ENCODE results near the gene DEFB108B. TPM values are rescaled to one million over a fixed set of nuclear protein-coding genes. Genes with fewer than 3 reads are reported as not detected.
"Not testable (repeated sequence)": the region's sequence is repeated elsewhere in the genome, so short reads cannot be mapped to it uniquely, and the experiment has no call there.

The DEFB108B gene, protein sequence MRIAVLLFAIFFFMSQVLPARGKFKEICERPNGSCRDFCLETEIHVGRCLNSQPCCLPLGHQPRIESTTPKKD
- not detected in 2 replicates for total RNA-seq

DNA sequence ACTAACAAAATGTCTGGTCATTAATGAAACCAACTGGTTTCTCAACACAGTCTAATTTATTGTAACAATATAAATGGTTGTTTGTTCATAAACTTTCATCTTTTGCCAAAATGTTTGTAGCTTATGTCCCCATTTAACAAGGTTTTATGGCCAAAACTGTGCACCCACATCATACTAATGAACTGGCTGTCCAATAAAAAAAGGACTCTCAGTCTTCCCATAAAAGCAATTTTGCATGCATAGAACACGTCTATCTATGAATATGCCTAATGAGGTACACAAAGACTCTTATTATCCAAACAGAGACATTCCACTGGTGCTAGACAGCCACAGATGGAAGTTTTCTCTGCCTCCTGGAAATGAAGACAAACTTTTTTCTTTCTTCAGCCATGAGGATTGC is at the start of gene DEFB108B:
DEFB108B (plus strand) TSS at position 390 of the 400 bp plus-strand sequence; CDS start at position 390, 0 bp downstream.
- H3K27me3 ChIP-seq (ENCODE audit: control insufficient read depth, insufficient read depth, low read length); H3K4me3 ChIP-seq (ENCODE audit: low read depth, low read length); H3K36me3 ChIP-seq (ENCODE audit: control insufficient read depth, insufficient read depth, low read length); FAIRE-seq; DNase-seq (ENCODE audit: low read depth): not testable (repeated sequence)

DNA sequence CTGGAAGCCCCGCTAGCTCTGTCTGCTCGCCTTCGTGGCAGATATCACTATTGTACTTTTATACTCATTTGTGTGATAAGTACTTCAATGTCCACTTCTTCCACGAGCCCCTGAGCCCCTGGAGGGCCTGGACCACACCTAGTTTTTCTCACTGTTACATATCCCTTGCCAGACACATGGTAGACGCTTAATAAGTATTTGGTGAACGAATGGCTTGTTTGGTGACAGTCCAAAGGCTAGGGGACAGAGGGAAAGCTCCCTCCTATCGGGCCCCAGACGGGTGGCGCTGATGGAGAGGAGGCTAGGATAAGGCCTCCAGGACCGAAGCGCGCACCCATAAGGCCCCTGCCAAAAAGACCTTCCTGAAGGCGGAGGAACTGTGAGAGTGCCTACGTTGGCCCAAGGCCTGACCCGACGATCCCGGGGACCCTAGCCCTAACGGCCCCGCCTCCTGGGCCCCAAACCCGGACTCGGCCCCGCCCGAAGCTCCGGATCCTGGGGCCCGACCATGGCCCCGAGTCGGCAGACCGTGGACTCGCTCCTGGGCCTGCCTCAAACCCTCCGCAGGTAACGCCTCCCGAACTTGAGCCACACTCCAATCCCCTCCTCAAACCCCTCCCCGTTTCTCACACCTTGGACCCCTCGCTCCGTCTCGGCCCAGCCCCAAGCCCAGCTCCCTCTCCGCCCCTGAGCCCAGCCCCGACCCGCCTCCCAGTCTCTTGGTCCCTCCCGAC is 46.7 kb upstream of the DEFB108B start:
- not testable (repeated sequence) for H3K27me3 ChIP-seq (ENCODE audit: control insufficient read depth, insufficient read depth, low read length); FAIRE-seq; H3K36me3 ChIP-seq (ENCODE audit: control insufficient read depth, insufficient read depth, low read length)
- DNase-seq (ENCODE audit: low read depth): peak; percentile 53
- peak overlapping the region; percentile 54 for H3K4me3 ChIP-seq (ENCODE audit: low read depth, low read length)

DNA sequence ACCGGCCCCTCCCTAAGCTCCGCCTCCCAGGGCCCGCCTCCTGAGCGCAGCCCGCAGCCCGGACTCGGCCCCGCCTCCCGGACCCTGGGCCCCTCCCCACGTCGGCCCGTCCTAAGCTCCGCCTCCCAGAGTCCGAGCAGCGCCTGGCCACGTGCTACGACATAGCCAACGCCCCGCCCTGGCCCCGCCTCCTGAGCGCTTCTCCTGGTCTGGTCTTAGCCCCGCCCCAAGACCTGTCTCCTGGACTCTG is 46.2 kb upstream of the DEFB108B start:
- not testable (repeated sequence) for H3K36me3 ChIP-seq (ENCODE audit: control insufficient read depth, insufficient read depth, low read length); H3K27me3 ChIP-seq (ENCODE audit: control insufficient read depth, insufficient read depth, low read length); DNase-seq (ENCODE audit: low read depth); FAIRE-seq
- peak overlapping the region; percentile 73 for H3K4me3 ChIP-seq (ENCODE audit: low read depth, low read length)

DNA sequence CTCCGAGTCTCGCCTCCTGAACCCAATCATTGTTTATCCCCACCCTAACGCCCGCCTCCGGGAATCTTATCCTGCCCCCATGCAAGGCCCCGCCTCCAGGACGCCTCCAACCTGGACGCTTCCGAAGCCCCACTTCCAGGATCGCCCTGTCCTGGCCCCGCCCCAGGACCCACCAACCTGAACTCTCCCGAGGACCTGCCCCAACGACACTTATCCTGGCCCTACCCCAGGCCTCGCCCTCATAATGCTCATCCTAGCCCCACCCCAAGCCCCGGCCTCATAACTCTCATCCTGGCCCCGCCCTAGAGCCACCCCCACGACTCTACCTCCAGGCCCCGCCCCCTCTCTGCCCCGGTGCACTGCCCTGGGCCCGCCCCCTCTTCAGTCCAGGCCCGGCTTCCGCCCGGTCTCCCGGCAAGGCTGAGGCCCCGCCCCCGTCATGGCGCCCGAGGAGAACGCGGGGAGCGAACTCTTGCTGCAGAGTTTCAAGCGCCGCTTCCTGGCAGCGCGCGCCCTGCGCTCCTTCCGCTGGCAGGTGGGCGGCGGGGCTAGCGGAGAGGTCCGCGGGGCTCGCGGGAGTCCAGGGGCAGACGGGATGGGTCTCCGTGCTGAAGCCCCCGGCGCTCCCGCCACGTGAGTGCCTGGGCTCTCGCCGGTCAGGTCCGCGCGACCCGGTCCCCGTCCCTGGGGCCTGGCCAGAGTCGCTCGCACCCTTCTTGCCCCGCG is 45.7 kb upstream of the DEFB108B start:
- TF ChIP-seq, protein P1, sequence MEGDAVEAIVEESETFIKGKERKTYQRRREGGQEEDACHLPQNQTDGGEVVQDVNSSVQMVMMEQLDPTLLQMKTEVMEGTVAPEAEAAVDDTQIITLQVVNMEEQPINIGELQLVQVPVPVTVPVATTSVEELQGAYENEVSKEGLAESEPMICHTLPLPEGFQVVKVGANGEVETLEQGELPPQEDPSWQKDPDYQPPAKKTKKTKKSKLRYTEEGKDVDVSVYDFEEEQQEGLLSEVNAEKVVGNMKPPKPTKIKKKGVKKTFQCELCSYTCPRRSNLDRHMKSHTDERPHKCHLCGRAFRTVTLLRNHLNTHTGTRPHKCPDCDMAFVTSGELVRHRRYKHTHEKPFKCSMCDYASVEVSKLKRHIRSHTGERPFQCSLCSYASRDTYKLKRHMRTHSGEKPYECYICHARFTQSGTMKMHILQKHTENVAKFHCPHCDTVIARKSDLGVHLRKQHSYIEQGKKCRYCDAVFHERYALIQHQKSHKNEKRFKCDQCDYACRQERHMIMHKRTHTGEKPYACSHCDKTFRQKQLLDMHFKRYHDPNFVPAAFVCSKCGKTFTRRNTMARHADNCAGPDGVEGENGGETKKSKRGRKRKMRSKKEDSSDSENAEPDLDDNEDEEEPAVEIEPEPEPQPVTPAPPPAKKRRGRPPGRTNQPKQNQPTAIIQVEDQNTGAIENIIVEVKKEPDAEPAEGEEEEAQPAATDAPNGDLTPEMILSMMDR (IDR thresholded peaks at IDR 0.05; ENCODE audit: insufficient read depth, low read length, severe bottlenecking): no peak
- FAIRE-seq (no peak), DNase-seq (ENCODE audit: low read depth) (peak; percentile 95)
- Histone ChIP-seq H3K36me3 (ENCODE audit: control insufficient read depth, insufficient read depth, low read length) (no peaks in the 10 kb centered on the region), H3K4me3 (ENCODE audit: low read depth, low read length) (peak overlapping the region; percentile 73), H3K27me3 (ENCODE audit: control insufficient read depth, insufficient read depth, low read length) (no peaks in the 10 kb centered on the region)

DNA sequence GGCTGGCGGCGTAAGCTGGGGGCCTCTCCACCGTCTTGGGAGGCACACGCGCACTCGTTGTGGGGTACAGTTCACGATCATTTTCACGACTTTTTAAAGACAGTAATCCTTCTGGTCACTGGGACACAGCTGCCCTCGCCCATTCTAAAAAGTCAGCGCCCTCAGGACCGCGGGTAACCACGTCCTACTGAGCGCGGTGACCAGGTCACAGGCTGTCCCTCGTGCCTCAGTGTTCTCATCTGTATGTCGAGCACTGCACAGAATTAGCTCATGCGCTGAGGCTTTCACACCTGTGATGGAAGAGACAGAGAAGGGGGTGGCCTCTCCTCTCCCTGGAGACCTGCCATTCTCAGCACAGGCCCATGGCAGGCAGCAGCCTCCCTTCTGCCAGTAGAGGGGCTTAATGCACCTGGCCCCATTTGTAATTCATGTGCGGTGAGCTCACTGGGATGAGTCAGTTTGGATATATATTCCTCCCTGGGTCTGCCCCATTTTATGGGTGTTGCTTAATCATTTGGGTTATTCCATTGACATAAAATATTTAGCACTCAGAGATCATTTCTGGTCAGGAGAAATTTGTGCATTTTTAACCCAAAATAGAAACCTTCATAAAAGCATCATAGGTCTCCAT is 45.1 kb upstream of the DEFB108B start:
- peak; percentile 66 for DNase-seq (ENCODE audit: low read depth)
- FAIRE-seq; H3K36me3 ChIP-seq (ENCODE audit: control insufficient read depth, insufficient read depth, low read length); H3K27me3 ChIP-seq (ENCODE audit: control insufficient read depth, insufficient read depth, low read length): not testable (repeated sequence)
- peak overlapping the region; percentile 73 for H3K4me3 ChIP-seq (ENCODE audit: low read depth, low read length)

DNA sequence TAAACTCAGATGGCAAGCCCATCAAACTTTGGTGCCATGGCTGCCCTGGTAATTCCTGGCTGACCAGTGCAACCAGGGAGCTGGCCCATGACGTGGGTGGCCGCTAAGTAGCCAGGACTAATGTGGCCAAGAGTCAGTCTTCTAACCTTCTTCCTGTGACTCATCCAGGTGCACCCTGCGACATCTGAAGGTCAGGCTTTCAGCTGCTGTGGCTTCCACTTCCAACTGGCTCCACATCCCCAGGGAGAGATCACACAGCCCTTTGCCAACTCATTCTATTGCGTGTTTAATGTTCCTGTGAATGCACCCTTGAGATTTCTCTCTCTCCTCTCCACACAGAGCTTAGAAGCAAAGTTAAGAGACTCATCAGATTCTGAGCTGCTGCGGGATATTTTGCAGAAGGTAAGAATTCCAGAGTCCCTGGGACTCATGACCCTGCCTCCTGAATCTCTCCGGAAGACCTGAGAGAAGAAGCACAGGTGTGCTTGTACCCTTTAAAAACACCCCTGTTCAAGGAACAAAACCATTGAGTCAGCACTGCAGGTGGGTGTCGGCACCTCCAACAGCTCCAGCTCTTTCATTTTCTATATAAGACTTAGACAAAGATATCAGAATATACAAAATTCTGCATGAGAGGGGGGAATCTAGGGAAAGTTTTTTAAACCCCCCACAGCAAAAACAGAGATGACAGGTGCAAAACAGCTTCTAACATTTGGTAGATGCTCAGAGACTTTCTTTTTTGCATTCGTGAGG is 43.4 kb upstream of the DEFB108B start:
- not testable (repeated sequence) for H3K4me3 ChIP-seq (ENCODE audit: low read depth, low read length); DNase-seq (ENCODE audit: low read depth); FAIRE-seq; H3K36me3 ChIP-seq (ENCODE audit: control insufficient read depth, insufficient read depth, low read length); H3K27me3 ChIP-seq (ENCODE audit: control insufficient read depth, insufficient read depth, low read length)

DNA sequence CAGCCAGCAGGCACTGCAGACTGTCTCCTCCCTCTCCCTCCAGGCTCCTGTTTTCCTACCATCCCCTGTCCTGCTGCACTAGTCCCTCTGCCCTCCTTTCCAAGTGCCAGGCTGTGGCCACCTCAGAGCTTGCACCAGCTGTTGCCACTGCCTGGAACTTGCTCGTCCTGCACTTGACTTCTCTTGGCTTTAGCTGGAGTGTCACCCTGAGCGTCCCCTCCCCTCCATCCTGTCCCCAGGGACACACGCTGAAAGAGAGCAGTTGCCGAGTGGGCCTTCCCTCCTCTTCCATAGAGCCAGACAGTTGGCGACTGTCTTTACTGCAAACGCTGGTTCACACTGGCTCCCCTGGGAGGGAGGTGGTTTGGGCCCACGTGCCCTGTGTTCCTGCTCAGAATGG is 41.9 kb upstream of the DEFB108B start:
- H3K27me3 ChIP-seq (ENCODE audit: control insufficient read depth, insufficient read depth, low read length); H3K4me3 ChIP-seq (ENCODE audit: low read depth, low read length); FAIRE-seq; H3K36me3 ChIP-seq (ENCODE audit: control insufficient read depth, insufficient read depth, low read length); DNase-seq (ENCODE audit: low read depth): not testable (repeated sequence)

DNA sequence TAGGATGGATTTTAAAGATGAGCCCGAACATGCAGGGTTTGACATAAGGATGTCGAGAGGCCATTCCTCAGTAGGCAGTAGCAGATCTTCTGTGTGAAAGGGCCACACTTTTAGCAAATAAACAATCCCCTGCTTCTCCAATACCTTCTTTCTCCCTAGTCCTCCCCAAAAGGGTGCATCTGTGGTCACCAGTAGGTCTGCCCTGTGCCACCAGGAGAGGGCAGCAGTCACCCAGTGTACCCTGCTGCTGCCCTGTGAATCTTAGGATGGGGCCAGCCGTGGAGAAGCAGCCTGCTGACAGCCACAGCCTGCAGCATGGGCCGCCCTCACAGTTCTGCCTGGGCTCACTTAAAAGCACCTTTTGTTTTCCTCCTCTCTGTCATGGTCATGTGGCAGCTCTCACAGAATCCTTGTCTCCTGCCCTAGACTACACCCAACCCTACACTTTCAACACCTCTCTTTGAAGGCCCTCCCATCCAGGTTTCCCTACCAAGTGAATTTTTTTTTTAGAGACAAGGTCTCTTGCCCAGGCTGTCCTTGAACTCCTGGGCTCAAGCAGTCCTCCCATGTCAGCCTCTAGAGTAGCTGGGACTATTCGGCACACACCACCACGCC is 40.3 kb upstream of the DEFB108B start:
- TF ChIP-seq, protein P1 (IDR thresholded peaks at IDR 0.05; ENCODE audit: insufficient read depth, low read length, severe bottlenecking): peak; percentile 50
- not testable (repeated sequence) for H3K36me3 ChIP-seq (ENCODE audit: control insufficient read depth, insufficient read depth, low read length); FAIRE-seq; H3K27me3 ChIP-seq (ENCODE audit: control insufficient read depth, insufficient read depth, low read length); H3K4me3 ChIP-seq (ENCODE audit: low read depth, low read length); DNase-seq (ENCODE audit: low read depth)

DNA sequence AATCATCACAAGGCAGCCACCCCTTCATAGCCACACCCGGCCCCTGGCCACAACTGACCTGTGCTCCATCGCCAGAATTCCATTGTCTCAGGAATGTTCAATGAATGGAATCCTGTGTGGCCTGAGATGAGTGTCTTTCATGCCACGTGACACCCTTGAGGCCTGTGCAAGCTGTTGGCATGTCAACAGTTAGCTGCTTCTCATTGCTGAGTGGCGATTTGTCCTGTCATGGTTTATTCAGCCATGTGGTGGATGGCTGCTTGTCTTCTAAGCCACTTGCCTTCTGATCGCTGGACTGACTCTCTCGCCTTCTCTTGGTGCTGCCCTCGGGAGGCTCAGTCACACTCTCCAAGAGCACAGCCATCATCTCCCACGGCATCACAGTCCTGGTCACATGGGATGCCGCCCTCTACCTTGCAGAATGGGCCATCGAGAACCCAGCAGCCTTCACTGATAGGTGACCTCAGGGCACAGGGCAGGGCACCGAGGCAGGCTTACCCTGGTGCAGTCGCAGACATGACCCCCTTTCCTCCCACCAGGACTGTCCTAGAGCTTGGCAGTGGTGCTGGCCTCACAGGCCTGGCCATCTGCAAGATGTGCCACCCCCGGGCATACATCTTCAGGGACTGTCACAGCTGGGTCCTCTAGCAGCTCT is 38.5 kb upstream of the DEFB108B start:
- H3K4me3 ChIP-seq (ENCODE audit: low read depth, low read length); FAIRE-seq; H3K27me3 ChIP-seq (ENCODE audit: control insufficient read depth, insufficient read depth, low read length); H3K36me3 ChIP-seq (ENCODE audit: control insufficient read depth, insufficient read depth, low read length): not testable (repeated sequence)
- peak; percentile 52 for DNase-seq (ENCODE audit: low read depth)

DNA sequence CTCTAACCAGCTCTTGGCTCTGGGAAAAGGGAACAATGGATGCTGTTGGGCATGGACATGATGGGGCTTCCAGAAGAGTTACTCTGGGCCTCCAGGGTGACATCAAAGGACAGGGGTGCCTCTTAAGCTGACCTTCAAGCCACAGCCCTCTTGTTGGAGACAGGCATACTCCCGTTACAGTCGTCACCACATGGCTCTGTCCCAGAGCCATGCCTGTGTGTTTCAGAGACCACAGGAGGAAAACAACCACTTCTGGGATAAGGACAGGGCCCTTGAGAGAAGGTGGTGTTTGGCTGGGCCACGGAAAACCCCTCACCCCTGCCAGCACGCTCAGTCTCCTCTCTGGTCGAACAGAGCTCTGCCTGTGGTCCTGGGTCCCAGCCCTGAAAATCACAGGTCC is 37.8 kb upstream of the DEFB108B start:
- FAIRE-seq: not testable (repeated sequence)

DNA sequence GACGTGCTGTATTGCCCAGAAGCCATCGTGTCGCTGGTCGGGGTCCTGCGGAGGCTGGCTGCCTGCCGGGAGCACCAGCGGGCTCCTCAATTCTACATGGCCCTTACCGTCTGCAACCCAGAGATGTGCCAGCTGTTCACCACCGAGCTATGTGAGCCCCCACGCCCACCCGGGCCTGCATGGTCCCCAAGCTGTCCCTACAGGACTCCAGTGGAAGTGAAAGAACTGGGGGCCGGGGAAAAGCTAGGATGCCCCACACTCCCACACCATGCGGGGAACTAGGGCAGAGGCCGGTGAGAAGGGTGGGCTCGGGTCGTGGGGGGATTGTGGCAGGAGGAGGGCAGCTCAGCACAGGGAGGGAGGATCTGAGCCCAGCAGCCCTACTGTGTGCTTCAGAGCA is 37.0 kb upstream of the DEFB108B start:
- H3K36me3 ChIP-seq (ENCODE audit: control insufficient read depth, insufficient read depth, low read length); H3K4me3 ChIP-seq (ENCODE audit: low read depth, low read length); FAIRE-seq; H3K27me3 ChIP-seq (ENCODE audit: control insufficient read depth, insufficient read depth, low read length); DNase-seq (ENCODE audit: low read depth): not testable (repeated sequence)

More for the DNA sequence above, 37.8 kb upstream of the DEFB108B start:
- not testable (repeated sequence) for H3K36me3 ChIP-seq (ENCODE audit: control insufficient read depth, insufficient read depth, low read length); H3K27me3 ChIP-seq (ENCODE audit: control insufficient read depth, insufficient read depth, low read length); DNase-seq (ENCODE audit: low read depth); H3K4me3 ChIP-seq (ENCODE audit: low read depth, low read length)
